HG03064 (cell line): Measurements from ENCODE around the gene ZNF436.

Experiments used
- ATAC-seq: cut with Tn5 transposase; IDR thresholded peaks from one replicate; pipeline ENCODE4 v1.9.1; 2021; ENCODE audit warnings: low read depth; ENCODE audit not compliant: unreplicated experiment

The ZNF436 gene

DNA sequence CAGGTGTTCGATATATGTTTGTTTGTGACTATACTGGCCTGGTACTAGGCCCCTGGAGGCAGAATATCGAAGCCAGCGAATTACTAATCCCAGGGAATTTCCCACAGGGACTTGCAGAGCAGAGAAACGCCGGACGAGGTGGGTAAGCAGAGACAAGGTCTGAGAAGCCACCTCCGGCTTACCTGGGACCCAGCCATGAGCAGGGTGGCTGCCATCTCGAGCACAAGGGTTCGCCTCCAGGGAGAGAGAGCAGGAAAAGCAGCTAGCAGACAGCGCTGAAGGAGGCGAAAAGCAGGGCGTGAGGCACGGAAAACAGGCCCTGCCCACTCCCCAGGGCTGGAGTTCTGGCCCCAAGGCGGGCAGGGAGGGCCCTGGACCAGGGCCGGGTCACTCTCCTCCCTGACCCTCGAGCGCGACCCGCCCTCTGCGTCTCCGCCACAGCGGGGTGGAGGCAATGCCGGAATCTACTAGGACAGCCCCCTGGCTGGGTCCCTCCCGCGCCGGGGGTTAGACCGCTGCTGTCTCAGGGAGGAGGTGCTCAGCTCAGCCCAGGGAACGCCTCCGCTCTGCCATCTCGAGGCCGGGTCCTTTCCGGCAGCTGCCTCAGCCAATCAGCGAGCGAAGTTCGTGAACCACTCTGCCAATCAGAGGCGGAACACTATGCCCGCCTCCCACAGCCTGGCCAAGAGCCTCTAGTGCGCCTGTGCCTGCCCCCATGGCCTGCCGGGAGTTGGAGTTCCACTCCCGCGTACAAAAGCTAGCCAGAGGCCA, 1.7 kb downstream of the ZNF436 start:
- ATAC-seq, result peak; percentile 88

DNA sequence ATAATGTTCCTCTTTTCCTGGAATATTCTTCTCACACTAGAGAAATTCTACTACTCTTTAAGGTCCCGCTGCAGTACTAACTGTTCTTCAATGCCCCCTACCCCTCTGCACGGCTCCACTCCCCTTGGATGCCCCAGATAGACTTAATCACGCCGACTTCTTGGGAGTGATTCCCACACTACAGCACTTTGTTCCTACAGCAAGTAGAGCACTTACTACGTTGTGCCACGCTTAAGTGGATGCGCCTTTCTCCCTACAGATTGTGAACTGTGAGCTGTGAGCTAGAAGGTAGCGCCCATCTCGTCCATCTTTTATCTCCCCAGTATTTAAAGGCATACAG, 2.2 kb downstream of the ZNF436 start:
- ATAC-seq, result no peak

DNA sequence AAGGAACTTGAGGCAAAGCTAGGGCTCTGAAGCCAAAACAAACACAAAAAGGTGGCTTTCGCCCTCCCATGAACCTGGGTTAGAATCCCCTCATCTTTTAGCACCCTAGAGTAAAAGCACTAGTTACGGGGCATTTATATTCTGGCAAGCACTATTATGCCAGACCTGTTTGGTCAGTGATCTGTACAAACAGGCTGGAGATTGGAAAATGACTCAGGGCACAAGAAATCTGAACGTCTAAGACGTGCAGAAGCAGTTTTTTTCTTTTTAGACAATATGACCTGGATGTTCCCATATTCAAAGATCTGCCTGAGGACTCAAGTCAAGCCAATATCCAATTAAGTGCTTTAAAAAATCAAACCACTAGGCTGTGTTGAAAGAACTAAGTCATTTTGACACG, 3.0 kb downstream of the ZNF436 start:
- no peak for ATAC-seq

DNA sequence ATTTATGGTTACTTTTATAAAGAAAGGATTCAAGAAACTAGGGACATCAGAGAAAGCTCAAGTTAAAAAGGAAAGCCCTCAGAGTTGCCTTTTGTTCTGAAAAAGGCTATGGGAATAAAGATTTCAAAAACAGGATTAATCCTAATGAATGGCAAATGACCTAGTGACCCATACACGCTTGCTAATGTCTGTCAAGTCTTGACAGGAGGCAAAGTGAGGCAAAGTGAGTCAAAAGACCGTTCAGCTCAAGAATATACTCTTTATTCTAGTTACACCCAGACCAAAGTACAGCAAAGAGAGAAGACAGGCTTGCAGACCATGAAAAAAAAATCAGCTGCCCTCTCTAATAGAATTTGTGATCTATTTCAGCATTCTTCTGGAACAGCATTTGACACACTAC, 3.5 kb downstream of the ZNF436 start:
- no peak for ATAC-seq

DNA sequence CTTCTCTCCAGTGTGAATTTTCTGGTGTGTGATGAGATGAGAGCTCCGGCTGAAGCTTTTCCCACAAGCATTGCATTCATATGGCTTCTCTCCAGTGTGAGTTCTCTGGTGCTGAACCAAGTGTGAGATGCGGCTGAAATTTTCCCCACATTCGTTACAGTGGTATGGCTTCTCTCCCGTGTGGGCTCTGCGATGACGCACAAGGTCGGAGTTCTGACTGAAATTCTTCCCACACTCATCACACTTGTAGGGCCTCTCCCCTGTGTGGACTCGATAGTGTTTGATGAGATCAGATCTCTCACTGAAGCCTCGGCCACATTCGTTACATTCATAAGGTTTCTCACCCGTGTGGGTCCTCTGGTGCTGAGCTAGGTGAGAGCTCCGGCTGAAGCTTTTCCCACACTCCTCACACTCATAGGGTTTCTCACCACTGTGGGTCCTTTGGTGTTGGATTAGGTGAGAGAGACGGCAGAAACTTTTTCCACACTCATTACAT, 7.4 kb downstream of the ZNF436 start:
- ATAC-seq, result no peak

DNA sequence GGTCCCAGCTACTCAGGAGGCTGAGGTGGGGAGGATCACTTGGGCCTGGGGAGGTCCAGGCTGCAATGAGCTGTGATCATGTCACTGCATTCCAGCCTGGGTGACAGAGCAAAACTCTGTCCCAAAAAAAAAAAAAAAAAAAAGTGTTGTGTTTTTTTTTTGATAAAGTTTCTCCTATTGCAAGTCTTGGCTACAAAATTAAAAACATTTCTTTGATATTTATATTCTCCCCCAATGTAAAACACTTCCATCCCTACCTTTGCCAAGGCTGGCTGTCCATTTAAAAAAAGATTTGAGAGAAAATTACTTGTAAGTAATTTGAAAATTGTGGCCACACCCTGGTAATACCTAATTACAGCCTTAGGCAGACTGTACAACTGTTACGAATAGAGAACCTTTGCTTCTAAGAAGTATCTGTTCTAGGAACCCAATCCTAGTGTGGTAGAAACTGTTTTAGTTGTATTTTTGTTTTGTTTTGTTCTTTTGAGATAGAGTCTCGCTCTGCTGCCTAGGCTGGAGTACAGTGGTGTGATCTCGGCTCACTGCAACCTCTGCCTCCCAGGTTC, 11.2 kb downstream of the ZNF436 start:
- ATAC-seq, result no peak

DNA sequence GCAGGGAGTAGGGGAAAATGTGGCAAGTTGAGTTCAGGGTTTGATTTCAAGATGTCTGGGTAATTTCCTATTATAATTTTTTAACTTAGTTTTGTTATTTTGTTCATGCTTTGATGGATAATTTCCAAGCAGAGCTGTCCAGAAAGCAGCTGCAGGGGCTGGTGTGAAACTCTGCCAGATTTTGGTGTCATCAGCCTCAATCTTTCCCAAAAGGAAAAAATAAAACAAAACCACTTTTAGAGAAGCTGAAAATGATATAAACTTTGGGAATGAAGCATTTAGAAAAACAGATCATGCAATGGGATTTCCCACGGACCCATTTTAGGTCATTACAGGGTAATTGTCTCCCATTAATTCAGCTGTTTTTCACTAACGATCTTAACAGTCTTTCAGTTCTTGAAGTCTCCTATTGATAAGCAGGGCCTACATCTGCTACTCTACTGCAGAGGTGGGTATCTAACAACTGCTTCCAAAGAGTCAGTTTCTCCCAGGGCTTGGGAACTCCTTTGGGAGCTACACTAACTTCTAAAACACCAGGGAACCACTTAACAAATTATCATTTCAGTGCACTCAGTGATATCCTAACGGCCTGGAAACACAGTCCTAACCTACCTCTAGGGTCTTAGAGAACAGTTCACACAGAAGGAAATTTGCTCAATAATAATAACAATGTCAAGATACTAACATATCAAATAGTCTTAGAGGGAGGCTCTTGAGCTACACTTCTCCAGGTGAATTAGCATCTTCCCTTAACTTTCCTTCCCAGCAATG, 12.3 kb downstream of the ZNF436 start:
- ATAC-seq, result no peak

DNA sequence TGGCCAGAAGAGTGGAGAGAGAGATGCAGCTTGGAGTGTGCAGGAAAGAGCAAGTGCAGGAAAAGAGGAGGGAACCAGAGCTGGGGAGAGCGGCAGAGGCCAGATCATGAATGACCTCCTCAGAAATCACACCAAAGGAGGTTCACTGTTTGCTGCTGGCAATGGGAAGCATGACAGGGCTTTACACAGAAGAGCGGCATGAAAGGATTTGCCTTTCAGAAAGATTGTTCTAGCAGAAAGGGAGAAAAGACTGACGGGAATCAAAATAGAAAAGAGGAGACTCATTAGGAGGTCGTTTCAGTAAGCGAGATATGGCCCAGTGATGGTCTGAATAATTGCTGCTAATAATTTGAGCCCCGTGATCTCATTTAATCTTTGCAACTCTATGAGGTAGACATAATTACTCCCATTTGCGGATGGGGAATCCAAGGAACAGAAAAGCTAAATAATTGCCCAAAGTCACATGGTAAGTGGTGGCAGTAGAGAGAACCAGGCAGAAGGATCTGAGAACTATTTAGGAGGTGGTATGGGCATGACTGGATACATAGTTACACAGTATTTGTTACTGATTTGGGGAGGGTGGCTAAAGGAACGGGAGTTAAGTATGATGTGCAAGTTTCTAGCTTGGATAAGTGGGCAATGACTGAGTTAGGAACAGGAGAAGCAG, 13.0 kb downstream of the ZNF436 start:
- no peak for ATAC-seq

DNA sequence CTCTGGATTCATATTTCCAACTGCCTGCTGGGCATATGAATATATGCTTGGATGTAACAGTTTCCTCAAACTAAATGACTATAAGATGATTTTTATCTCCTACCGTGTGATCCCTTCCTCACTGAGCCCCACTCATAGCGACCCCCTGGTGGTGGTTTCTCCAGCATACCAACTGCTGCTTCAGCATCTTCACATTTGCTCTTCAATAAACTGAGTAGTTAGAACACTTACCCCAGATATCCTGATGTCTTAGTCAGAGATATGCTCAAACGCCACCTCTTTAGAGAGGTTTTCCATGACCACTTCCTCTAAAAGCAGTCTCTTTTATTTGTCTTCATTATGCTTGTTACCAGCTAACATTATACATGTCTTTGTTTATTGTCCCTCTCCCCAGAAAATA, 15.4 kb downstream of the ZNF436 start:
- no peak for ATAC-seq

DNA sequence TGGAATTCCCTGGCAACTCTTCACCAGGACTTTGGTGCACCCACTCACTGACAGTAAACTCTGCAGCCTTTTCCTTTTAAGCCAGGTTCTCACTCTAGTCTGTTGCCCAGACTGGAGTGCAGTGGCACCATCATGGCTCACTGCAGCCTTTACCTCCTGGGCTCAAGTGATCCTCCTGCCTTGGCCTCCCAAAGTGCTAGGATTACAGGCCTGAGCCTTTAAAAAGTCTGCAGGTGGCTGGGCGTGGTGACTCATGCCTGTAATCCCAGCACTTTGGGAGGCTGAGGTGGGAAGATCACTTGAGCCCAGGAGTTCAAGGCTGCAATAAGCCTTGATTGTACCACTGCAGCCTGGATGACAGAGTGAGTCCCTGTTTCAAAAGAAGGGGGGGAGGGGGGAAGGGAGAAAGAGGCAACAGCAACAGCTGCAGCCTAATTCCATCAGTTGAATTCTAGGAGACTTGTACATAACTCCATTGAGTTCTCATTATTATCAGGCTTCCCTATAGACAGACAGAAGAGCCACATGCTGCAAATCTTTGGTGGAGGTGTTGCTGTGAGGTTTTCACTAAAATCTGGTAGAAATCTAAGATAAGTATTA, 17.4 kb downstream of the ZNF436 start:
- ATAC-seq, result no peak

DNA sequence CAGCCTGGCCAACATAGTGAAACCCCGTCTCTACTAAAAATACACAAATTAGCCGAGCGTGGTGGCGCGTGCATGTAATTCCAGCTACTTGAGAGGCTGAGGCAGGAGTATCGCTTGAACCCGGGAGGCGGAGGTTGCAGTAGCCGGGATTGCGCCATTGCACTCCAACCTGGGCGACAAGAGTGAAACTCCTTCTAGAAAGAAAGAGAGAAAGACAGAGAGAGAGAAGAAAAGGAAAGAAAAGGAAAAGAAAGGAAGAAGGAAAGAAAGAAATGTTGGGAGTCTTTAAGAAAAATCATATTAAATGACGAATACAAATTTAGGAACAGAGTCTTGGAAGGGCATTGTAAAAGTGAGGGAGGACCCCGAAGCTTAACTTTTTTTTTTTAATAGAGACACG, 23.7 kb downstream of the ZNF436 start:
- no peak for ATAC-seq

DNA sequence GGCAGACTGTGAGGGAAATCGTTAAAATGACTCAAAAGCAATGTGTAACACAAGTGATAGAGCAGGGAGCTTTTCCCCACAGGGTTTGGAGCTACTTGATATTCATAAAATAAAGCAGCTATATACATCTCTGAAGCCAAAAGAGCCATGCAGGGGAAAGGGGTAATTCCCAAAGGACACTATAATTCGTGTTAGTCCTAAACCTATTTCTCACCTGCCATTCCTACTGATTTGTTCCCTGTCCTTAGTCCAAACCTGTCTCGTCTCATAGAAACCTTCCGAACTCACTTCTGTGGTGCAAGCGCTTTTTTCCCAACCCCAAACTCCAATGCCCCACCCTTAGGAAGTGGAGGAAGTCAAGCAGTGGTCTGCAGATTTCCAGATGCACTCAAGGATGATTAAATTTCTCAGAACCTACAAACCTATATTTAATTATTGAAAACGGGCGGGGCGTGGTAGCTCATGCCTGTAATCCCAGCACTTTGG, 24.6 kb downstream of the ZNF436 start:
- no peak for ATAC-seq

DNA sequence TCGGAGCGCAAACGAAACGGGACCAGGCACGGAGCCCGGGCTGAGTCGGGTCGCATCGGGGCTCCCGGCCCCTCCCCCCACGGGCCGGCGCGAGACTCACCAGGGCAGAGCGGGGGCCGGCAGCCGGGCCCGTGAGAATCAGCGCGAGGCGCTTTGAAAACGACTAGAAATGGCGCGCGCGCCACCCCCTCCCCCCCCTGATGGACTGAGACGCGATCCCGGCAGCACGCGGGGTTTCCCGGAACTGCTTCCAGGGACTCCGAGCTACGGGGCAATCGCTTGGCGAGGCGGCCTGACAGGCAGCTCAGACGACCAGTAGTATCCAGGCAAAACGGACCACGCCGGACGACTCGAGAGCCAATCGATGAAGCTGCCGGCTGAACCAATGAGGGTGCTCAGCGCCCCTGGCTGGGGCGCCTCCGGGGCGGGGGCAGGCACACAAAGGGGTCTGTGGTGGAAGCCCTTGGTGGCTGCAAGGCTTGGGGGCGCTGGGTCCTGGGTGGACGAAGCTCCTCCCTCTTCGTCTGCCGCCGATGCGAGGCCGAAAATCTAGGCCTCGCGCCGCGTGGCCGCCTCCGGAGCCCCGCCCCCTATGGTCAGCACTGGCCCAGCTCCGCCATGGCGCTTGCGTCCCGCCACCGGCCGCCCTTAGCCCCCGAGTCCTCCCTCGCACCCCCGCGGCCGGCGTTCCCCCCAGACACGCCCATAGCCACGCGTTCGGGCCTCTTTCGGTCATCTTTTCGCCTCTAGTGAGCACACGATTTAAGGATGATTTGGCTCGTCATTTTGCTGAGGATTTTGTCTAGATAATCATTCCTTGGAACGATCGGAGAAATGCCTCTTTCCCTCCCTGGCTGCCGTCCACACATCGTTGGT, 25.3 kb downstream of the ZNF436 start, which contains the start of gene HNRNPR:
Gene HNRNPR, minus strand, starts transcription at position 174 of the 876 bp plus-strand sequence. CDS start 3,276 bp downstream, outside the sequence.
- ATAC-seq, result peak; percentile 89

DNA sequence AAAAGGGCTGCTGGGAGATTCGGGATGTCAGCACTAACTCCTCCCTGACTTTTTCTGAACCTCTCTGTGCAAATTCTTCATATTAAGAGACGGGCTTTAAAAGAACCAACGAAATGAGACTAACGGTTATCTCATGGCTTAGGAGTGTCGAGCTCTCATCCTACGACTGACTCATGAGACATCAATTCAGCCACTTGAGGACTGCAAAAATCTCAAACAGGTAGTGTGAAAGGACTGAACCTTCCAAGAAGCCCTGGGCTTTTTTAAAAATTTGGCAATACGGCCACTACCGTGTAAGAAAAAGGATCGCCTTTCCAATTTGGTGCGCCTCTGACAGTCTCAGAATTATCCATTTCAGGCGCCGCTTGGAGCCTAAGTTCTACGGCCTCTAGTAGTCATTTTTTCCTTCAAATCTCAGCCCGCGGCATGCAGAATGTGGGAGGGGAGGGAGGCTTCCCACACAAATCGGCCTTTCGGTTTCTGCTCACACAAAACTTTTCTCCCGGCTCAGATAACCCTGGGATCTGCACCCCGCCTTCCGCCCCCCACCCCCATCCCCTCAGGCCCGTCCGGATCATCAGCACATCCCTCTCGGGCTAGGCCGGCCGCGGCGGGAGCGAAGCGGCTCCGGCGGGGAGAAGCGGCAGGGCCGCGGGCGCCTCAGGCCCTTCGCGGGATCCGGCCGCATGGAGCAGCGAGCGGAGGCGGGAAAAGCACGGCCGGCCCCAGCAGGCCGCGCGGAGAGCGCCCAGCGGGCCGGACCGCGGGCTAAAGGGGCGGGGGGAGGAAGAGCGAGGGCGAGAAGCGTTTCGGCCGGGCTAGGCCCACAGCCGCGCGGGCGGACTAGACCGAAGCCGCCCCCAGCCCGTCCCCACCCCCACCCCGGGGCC, 26.2 kb downstream of the ZNF436 start:
- ATAC-seq, result peak; percentile 18

DNA sequence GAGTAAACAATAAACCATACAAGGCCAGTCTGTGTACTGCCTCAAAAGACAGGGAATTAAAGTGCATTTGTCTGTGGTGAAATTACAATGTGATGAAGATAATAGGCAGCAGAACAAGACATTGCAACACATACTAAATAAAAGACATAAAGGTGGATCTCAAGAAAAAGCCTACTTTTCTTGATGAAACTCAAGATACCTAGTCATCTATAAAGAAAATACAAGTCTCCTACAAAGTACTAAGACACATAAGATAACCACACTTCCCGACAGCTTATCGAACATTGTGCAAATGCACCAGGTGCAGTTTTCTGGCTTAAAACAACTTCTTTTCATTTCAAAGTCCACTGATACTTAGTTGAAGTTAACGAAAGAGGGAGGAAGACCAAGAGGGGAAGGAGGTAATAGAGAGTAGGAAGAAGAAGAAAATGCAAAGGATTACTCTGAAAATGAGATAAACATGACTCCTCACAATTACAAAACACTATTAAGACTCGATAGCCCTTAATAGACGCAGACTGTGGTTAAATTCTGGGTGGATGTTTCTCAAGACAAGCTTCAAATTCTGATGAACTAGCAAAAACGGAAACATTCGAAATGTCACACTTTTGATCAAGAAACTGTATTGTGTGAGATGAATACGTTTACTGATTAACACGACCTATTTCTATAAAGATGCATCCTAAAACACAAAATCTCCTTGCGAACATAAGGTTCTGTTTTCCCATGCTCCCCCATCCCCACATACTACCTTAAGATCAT, 27.5 kb downstream of the ZNF436 start:
- no peak for ATAC-seq

DNA sequence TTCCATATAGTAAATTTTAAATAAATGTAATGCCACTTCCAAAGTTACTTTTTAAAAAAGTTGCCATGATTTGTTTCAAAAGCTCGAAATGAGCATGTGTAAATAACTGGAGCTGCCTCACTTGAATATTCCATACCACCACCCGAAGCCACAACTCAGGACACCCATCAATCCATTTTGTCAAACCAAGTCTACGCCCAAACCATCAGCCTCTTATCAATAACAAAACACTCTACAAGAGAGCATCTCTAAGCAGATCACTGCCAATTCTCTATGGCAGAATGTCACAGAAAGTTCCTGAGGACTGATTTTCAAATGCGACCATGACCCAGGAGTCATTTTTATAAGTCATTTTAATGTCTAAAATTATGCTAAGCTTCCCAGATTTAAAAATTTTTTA, 30.0 kb downstream of the ZNF436 start:
- ATAC-seq, result no peak

DNA sequence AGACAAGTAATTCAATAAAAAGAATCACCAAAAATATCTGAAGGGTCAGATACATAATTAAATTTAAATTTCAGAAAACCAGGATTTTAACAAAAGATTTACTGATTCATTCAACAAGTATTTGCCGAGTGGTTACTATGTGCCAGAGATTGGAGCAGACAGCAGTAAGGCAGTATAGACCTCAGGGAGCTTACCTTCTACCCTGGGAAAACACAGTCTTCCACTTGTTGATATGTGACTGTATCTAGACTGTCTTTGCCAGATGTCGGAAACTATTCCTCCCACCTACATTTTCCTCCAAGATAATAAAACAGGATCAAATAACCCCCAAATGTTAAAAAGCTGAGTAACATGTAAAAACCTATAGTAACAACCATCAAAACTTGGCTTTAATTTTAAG, 31.8 kb downstream of the ZNF436 start:
- ATAC-seq, result no peak

DNA sequence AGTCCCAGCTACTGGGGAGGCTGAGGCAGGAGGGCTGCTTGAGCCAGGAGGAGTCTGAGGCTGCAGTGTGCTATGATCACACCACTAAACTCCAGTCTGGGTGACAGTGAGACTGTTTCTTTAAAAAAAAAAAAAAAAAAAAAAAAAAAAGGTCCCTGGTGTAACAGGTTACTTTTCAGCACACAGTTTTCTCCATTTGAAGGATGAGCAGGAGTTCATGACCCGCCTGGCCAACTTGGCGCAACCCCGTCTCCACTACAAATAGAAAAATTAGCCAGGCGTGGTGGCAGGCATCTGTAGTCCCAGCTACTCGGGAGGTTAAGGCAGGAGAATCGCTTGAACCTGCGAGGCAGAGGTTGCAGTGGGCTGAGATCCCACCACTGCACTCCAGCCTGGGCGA, 37.9 kb downstream of the ZNF436 start:
- no peak for ATAC-seq
